Stimulated activated CD4-positive, alpha-beta T cell treated with anti-CD3 and anti-CD28 coated beads, Interleukin-4, amount 100 ng/mL, for 24 hours (primary cell): ENCODE data around the gene TTC3.

Experiments used
- DNase-seq: peaks from one replicate; pipeline ENCODE4 v3.0.0-alpha.2; 2020

TTC3 gene

GRCh38 chr21:37157938-37158337 lies 84.9 kb downstream of the TTC3 start:
- no peak for DNase-seq

GRCh38 chr21:37159053-37159776 lies 86.2 kb downstream of the TTC3 start:
- peak; percentile 5 for DNase-seq

- no peak for DNase-seq
These were observed 86.9 kb downstream of the TTC3 start for GRCh38 chr21:37159949-37160348.

GRCh38 chr21:37164742-37165141 lies 91.7 kb downstream of the TTC3 start:
- DNase-seq: no peak

GRCh38 chr21:37165586-37165985 lies 92.5 kb downstream of the TTC3 start:
- DNase-seq: no peak

- no peak for DNase-seq
These were observed 93.7 kb downstream of the TTC3 start for GRCh38 chr21:37166733-37167132.

GRCh38 chr21:37168666-37169065 lies 95.6 kb downstream of the TTC3 start:
- no peak for DNase-seq

- no peak for DNase-seq
These were observed 99.6 kb downstream of the TTC3 start for GRCh38 chr21:37172646-37173045.

- DNase-seq: no peak
These were observed 103.7 kb downstream of the TTC3 start for GRCh38 chr21:37176716-37177115.

- no peak for DNase-seq
These were observed 108.0 kb downstream of the TTC3 start for GRCh38 chr21:37181059-37181458.

- DNase-seq: no peak
These were observed 109.2 kb downstream of the TTC3 start for GRCh38 chr21:37182222-37182621.

GRCh38 chr21:37183749-37184148 lies 110.7 kb downstream of the TTC3 start:
- DNase-seq: no peak

GRCh38 chr21:37184784-37185593 lies 111.9 kb downstream of the TTC3 start:
- no peak for DNase-seq

GRCh38 chr21:37186983-37187382 lies 113.9 kb downstream of the TTC3 start:
- DNase-seq: no peak

- DNase-seq: no peak
These were observed 115.8 kb downstream of the TTC3 start for GRCh38 chr21:37188825-37189224.

- DNase-seq: no peak
These were observed 119.0 kb downstream of the TTC3 start for GRCh38 chr21:37192019-37192418.

GRCh38 chr21:37193006-37193405 lies 120.0 kb downstream of the TTC3 start:
- DNase-seq: no peak

GRCh38 chr21:37193676-37194075 lies 120.6 kb downstream of the TTC3 start:
- DNase-seq: no peak

- no peak for DNase-seq
These were observed 122.0 kb downstream of the TTC3 start for GRCh38 chr21:37195059-37195458.

- no peak for DNase-seq
These were observed 122.6 kb downstream of the TTC3 start for GRCh38 chr21:37195610-37196009.

GRCh38 chr21:37196847-37197246 lies 123.8 kb downstream of the TTC3 start:
- DNase-seq: no peak

GRCh38 chr21:37197746-37198145 lies 124.7 kb downstream of the TTC3 start:
- DNase-seq: no peak

GRCh38 chr21:37199057-37199924 lies 126.2 kb downstream of the TTC3 start:
- DNase-seq: no peak
